Fibroblast of lung (primary cell): Measurements from ENCODE around the gene TCF7L1. TPM values are rescaled to one million over a fixed set of nuclear protein-coding genes. Genes with fewer than 3 reads are reported as not detected.
"Not testable (repeated sequence)": the region's sequence is repeated elsewhere in the genome, so short reads cannot be mapped to it uniquely, and the experiment has no call there.

Source experiments
- DNase-seq, 2 donors: peaks; one replicate each; pipeline versions ENCODE4 v3.0.0 to v3.0.0-alpha.2; 2010; ENCODE audit warnings: low read depth in 2 of 2
- H2AFZ ChIP-seq: 2 replicates; pipeline ENCODE4 v1.5.1; 2012; ENCODE audit warnings: low read length, control low read depth, inconsistent platforms
- H3K27ac ChIP-seq: 2 replicates; pipeline ENCODE4 v1.5.1; 2011; ENCODE audit warnings: low read length, control low read depth; ENCODE audit not compliant: insufficient read depth
- H3K27me3 ChIP-seq: 2 replicates; pipeline ENCODE4 v1.5.1; 2011; ENCODE audit warnings: mild to moderate bottlenecking, low read length; ENCODE audit not compliant: control insufficient read depth, insufficient read depth
- H3K36me3 ChIP-seq: 2 replicates; pipeline ENCODE4 v1.5.1; 2011; ENCODE audit warnings: low read length; ENCODE audit not compliant: control insufficient read depth, insufficient read depth
- H3K4me1 ChIP-seq: 2 replicates; pipeline ENCODE4 v1.5.1; 2011; ENCODE audit warnings: low read length; ENCODE audit not compliant: control insufficient read depth, insufficient read depth; ENCODE audit errors: extremely low read depth
- H3K4me2 ChIP-seq: 2 replicates; pipeline ENCODE4 v1.5.1; 2011; ENCODE audit warnings: low read length, control low read depth; ENCODE audit not compliant: insufficient read depth; ENCODE audit errors: extremely low read depth
- H3K4me3 ChIP-seq, 4 experiments: fragments of 200-600 bp in 1 of 4; sonication (generic) in 1 of 4; replicated peaks in 1 of 4; 2 replicates each; pipeline ENCODE4 v1.5.1; 2011 to 2016; ENCODE audit warnings: low read length in 4 of 4, low read depth in 3 of 4, mild to moderate bottlenecking in 3 of 4, control low read depth in 2 of 4, inconsistent platforms in 1 of 4, mixed read lengths in 1 of 4; ENCODE audit not compliant: insufficient read depth in 1 of 4; ENCODE audit errors: control extremely low read depth in 1 of 4
- H3K79me2 ChIP-seq: 2 replicates; pipeline ENCODE4 v1.5.1; 2012; ENCODE audit warnings: mild to moderate bottlenecking, low read length, inconsistent platforms; ENCODE audit not compliant: control insufficient read depth, insufficient read depth
- H3K9ac ChIP-seq: 2 replicates; pipeline ENCODE4 v1.5.1; 2011; ENCODE audit warnings: mild to moderate bottlenecking, low read length, control low read depth; ENCODE audit not compliant: insufficient read depth
- H3K9me3 ChIP-seq: 2 replicates; pipeline ENCODE4 v1.5.1; 2012; ENCODE audit warnings: low read depth, low read length; ENCODE audit not compliant: control insufficient read depth, insufficient read depth
- H4K20me1 ChIP-seq: 2 replicates; pipeline ENCODE4 v1.5.1; 2011; ENCODE audit warnings: low read length; ENCODE audit not compliant: control insufficient read depth, insufficient read depth; ENCODE audit errors: extremely low read depth
- CTCF ChIP-seq, 2 donors: IDR thresholded peaks in 1 of 2; conservative IDR thresholded peaks in 1 of 2; 1 replicate in 1 of 2; 2 replicates in 1 of 2; pipeline ENCODE4 v1.5.1; 2011 to 2012; ENCODE audit warnings: low read length in 2 of 2, control low read depth in 1 of 2, inconsistent platforms in 1 of 2, low read depth in 1 of 2, mild to moderate bottlenecking in 1 of 2
- EZH2 ChIP-seq: IDR thresholded peaks from 2 replicates; pipeline ENCODE4 v1.5.1; 2012; ENCODE audit warnings: low read length, control low read depth, mild to moderate bottlenecking; ENCODE audit errors: missing control alignments
- polyA plus RNA-seq, 2 donors: library from polyadenylated mRNA; depleted of rRNA in 1 of 2; stranded (reverse) in 1 of 2; unstranded in 1 of 2; fragments of >200 nt; gene quantifications; 2 replicates each; pipeline ENCODE4 v1.2.1, GENCODE V29; 2011 to 2012; ENCODE audit warnings: missing spikeins in 1 of 2
- total RNA-seq: library from RNA; depleted of rRNA; stranded (reverse); fragments of >200 nt; gene quantifications from 2 replicates; pipeline ENCODE4 v1.2.1, GENCODE V29; 2014

Gene TCF7L1
- total and polyA plus RNA-seq, 2 donors (not counting 1 experiment from before 2014, with no cell fraction given), result 0.83 to 1.5 TPM

GRCh38 chr2:85151026-85151425 lies 17.8 kb downstream of the TCF7L1 start:
- Histone ChIP-seq H3K4me3 (no peak overlapping the region), H3K9ac (no peak overlapping the region), H4K20me1 (no peaks in the 10 kb centered on the region), H3K79me2 (no peaks in the 10 kb centered on the region), H3K27me3 (no peaks in the 10 kb centered on the region), H2AFZ (no peak overlapping the region), H3K4me2 (no peak overlapping the region), H3K4me1 (no peaks in the 10 kb centered on the region), H3K36me3 (no peaks in the 10 kb centered on the region), H3K27ac (no peak overlapping the region), H3K9me3 (no peaks in the 10 kb centered on the region)
- TF ChIP-seq CTCF (conservative IDR thresholded peaks at IDR 0.05 in 1 of 2, IDR thresholded peaks at IDR 0.05 in 1 of 2; ENCODE audit: low read depth in 1 of 2, low read length in 2 of 2), result no peak
- no peak for TF ChIP-seq EZH2
- DNase-seq, result peak in 1 of 2 donors; percentile 27

GRCh38 chr2:85152895-85153294 lies 19.7 kb downstream of the TCF7L1 start:
- Histone ChIP-seq H3K79me2 (no peaks in the 10 kb centered on the region), H3K9me3 (no peaks in the 10 kb centered on the region), H3K36me3 (no peaks in the 10 kb centered on the region), H3K27ac (no peak overlapping the region), H2AFZ (no peak overlapping the region), H3K4me3 (no peak overlapping the region), H3K4me1 (no peaks in the 10 kb centered on the region), H3K27me3 (no peaks in the 10 kb centered on the region), H4K20me1 (no peaks in the 10 kb centered on the region), H3K9ac (no peak overlapping the region), H3K4me2 (no peak overlapping the region)
- TF ChIP-seq CTCF (conservative IDR thresholded peaks at IDR 0.05 in 1 of 2, IDR thresholded peaks at IDR 0.05 in 1 of 2; ENCODE audit: low read depth in 1 of 2, low read length in 2 of 2), result no peak
- no peak for TF ChIP-seq EZH2
- no peak for DNase-seq

- H3K27ac ChIP-seq, result no peak overlapping the region
- H3K27me3 ChIP-seq, result no peaks in the 10 kb centered on the region
- no peak overlapping the region for H2AFZ ChIP-seq
- no peak overlapping the region for H3K4me2 ChIP-seq
- no peak for TF ChIP-seq EZH2
- no peaks in the 10 kb centered on the region for H3K9me3 ChIP-seq
- H4K20me1 ChIP-seq, result no peaks in the 10 kb centered on the region
- no peaks in the 10 kb centered on the region for H3K36me3 ChIP-seq
- H3K9ac ChIP-seq, result no peak overlapping the region
- H3K4me1 ChIP-seq, result no peaks in the 10 kb centered on the region
- H3K79me2 ChIP-seq, result no peaks in the 10 kb centered on the region
- H3K4me3 ChIP-seq, result no peak overlapping the region
- DNase-seq, result peak; percentile 67 to 84
Observed at GRCh38 chr2:85154048-85154753, 21.0 kb downstream of the TCF7L1 start.

GRCh38 chr2:85155082-85155481 lies 21.9 kb downstream of the TCF7L1 start:
- H2AFZ ChIP-seq, H3K27ac ChIP-seq, DNase-seq, H3K4me2 ChIP-seq, H3K9me3 ChIP-seq, H3K4me3 ChIP-seq, H3K4me1 ChIP-seq, H3K27me3 ChIP-seq, H3K79me2 ChIP-seq, H4K20me1 ChIP-seq, H3K36me3 ChIP-seq, H3K9ac ChIP-seq: not testable (repeated sequence)
